Ascending aorta (tissue), 2 donors: ENCODE results near the gene VWF. TPM values are rescaled to one million over a fixed set of nuclear protein-coding genes. Genes with fewer than 3 reads are reported as not detected.
"Not testable (repeated sequence)": the region's sequence is repeated elsewhere in the genome, so short reads cannot be mapped to it uniquely, and the experiment has no call there.

Source experiments
- DNase-seq, 2 donors: peaks; one replicate each; pipeline ENCODE4 v3.0.0-alpha.2; 2019; ENCODE audit warnings: low spot score in 2 of 2
- H3K27ac ChIP-seq, 2 donors: fragments of 200-600 bp; sonication (generic); one replicate each; pipeline ENCODE4 v1.5.1; 2016 to 2017; ENCODE audit warnings: mild to moderate bottlenecking in 1 of 2
- H3K27me3 ChIP-seq: fragments of 200-600 bp; sonication (generic); one replicate; pipeline ENCODE4 v1.5.1; 2017
- H3K36me3 ChIP-seq, 2 donors: fragments of 200-600 bp; sonication (generic); one replicate each; pipeline ENCODE4 v1.5.1; 2016
- H3K4me1 ChIP-seq, 2 donors: fragments of 200-600 bp; sonication (generic); one replicate each; pipeline ENCODE4 v1.5.1; 2016 to 2017; ENCODE audit warnings: mild to moderate bottlenecking in 1 of 2
- H3K4me3 ChIP-seq, 2 donors: fragments of 200-600 bp; sonication (generic); one replicate each; pipeline ENCODE4 v1.5.1; 2016 to 2017; ENCODE audit warnings: mild to moderate bottlenecking in 1 of 2
- H3K9me3 ChIP-seq, 2 donors: fragments of 200-600 bp; sonication (generic); one replicate each; pipeline ENCODE4 v1.5.1; 2016
- intact Hi-C: fragments of 100-400 bp; cut with DNase I; formaldehyde crosslinking; loops from one replicate; pipeline ENCODE4 v1.15.1; 2023
- total RNA-seq: library from RNA; depleted of rRNA; stranded (reverse); fragments of >200 nt; gene quantifications from one replicate; pipeline ENCODE4 v1.1.0, GENCODE V29; 2016
- TF ChIP-seq, protein P1 (sequence below), 3 experiments: fragments of 200-600 bp in 2 of 3; fragments of 450-650 bp in 1 of 3; sonication (generic) in 2 of 3; IDR thresholded peaks; one replicate each; pipeline ENCODE4 v1.5.1; 2016 to 2019; ENCODE audit warnings: antibody characterized with exemption in 3 of 3, mild to moderate bottlenecking in 1 of 3, moderate library complexity in 1 of 3

The VWF gene
- total RNA-seq, 1 donor from 2014 or later: 1,026 TPM

- Histone ChIP-seq H3K27me3 (no peaks in the 10 kb centered on the region), H3K4me3 (no peak overlapping the region), H3K9me3 (no peaks in the 10 kb centered on the region), H3K36me3 (no peaks in the 10 kb centered on the region), H3K4me1 (no peaks in the 10 kb centered on the region), H3K27ac (no peak overlapping the region)
- intact Hi-C loops: no loop called here
- DNase-seq: no peak
- TF ChIP-seq, protein P1, sequence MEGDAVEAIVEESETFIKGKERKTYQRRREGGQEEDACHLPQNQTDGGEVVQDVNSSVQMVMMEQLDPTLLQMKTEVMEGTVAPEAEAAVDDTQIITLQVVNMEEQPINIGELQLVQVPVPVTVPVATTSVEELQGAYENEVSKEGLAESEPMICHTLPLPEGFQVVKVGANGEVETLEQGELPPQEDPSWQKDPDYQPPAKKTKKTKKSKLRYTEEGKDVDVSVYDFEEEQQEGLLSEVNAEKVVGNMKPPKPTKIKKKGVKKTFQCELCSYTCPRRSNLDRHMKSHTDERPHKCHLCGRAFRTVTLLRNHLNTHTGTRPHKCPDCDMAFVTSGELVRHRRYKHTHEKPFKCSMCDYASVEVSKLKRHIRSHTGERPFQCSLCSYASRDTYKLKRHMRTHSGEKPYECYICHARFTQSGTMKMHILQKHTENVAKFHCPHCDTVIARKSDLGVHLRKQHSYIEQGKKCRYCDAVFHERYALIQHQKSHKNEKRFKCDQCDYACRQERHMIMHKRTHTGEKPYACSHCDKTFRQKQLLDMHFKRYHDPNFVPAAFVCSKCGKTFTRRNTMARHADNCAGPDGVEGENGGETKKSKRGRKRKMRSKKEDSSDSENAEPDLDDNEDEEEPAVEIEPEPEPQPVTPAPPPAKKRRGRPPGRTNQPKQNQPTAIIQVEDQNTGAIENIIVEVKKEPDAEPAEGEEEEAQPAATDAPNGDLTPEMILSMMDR (IDR thresholded peaks at IDR 0.05): no peak
Observed at GRCh38 chr12:6106218-6106617, 18.3 kb downstream of the VWF start.

DNA sequence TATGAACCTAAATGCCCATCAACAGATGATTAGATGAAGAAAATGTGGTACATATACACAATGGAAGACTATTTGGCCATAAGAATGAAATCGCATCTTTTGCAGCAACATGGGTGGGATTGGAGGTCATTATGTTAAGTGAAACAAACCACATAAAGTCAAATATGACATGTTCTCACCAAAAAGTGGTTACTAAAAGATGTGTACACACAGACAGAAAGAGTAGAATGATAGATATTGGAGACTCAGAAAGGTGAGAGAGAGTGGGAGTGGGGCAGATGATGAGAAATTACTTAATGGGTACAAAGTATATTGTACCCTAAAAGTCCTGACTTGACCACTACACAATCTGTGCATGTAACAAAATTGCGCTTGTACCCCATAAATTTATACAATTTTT lies 19.6 kb downstream of the VWF start:
- intact Hi-C loops: no loop called here
- no peak for DNase-seq
- TF ChIP-seq, protein P1 (IDR thresholded peaks at IDR 0.05): no peak
- no peaks in the 10 kb centered on the region for H3K27me3 ChIP-seq
- no peak overlapping the region for H3K27ac ChIP-seq
- no peaks in the 10 kb centered on the region for H3K4me1 ChIP-seq
- H3K36me3 ChIP-seq: no peaks in the 10 kb centered on the region
- H3K4me3 ChIP-seq: no peak overlapping the region
- no peaks in the 10 kb centered on the region for H3K9me3 ChIP-seq

DNA sequence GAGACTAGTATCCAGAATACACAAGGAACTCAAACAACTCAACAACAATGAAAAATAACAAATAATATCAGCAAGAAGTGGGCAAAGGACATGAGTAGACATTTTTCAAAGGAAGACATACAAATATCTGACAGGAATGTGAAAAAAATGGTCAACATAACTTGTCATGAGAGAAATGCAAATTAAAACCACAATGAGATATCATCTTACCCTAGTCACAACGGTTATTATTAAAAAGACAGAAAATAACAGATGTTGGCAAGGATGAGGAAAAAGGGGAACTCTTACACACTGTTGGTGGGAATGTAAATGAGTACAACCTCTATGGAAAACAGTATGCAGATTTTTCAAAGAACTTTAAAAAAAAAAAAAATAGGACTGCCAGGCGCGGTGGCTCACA lies 20.4 kb downstream of the VWF start:
- Histone ChIP-seq H3K27me3 (no peaks in the 10 kb centered on the region), H3K27ac (no peak overlapping the region), H3K9me3 (no peaks in the 10 kb centered on the region), H3K36me3 (no peaks in the 10 kb centered on the region), H3K4me3 (no peak overlapping the region), H3K4me1 (no peaks in the 10 kb centered on the region)
- no peak for DNase-seq
- intact Hi-C loops: no loop called here
- TF ChIP-seq, protein P1 (IDR thresholded peaks at IDR 0.05): no peak

DNA sequence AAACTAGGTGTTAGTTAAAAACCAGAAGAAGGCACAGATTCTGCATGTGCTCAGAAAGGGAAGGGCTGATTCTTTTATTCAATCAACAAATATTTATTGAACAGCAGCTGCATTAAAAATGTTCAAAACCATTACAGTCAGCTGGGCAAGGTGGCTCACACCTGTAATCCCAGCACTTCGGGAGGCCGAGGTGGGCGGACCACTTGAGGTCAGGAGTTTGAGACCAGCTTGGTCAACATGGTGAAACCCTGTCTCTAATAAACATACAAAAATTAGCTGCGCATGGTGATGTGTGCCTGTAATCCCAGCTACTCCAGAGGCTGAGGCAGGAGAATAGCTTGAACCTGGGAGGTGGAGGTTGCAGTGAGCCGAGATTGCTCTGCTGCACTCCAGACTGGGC lies 22.4 kb downstream of the VWF start:
- H3K27me3 ChIP-seq, DNase-seq, H3K4me1 ChIP-seq, intact Hi-C loops, H3K36me3 ChIP-seq, H3K27ac ChIP-seq, H3K4me3 ChIP-seq, H3K9me3 ChIP-seq: not testable (repeated sequence)

GRCh38 chr12:6099316-6099715 lies 25.2 kb downstream of the VWF start:
- Histone ChIP-seq H3K36me3 (no peaks in the 10 kb centered on the region), H3K9me3 (no peaks in the 10 kb centered on the region), H3K4me3 (no peak overlapping the region), H3K27me3 (no peaks in the 10 kb centered on the region), H3K27ac (no peak overlapping the region), H3K4me1 (peaks cover 0 to under 1% of the 10 kb centered on the region in 2 donors)
- TF ChIP-seq, protein P1 (IDR thresholded peaks at IDR 0.05): no peak
- intact Hi-C loops: no loop called here
- no peak for DNase-seq

GRCh38 chr12:6097411-6097810 lies 27.1 kb downstream of the VWF start:
- Histone ChIP-seq H3K4me1 (peaks cover 6 to 15% of the 10 kb centered on the region in 2 donors), H3K27me3 (no peaks in the 10 kb centered on the region), H3K9me3 (no peaks in the 10 kb centered on the region), H3K4me3 (no peak overlapping the region), H3K36me3 (no peaks in the 10 kb centered on the region), H3K27ac (no peak overlapping the region)
- peak in 1 of 2 donors; percentile 28 for DNase-seq
- intact Hi-C loops: no loop called here
- TF ChIP-seq, protein P1 (IDR thresholded peaks at IDR 0.05): no peak
